ENCODE data around the gene BSND. TPM values are rescaled to one million over a fixed set of nuclear protein-coding genes. Genes with fewer than 3 reads are reported as not detected.

Gene BSND
- total RNA-seq, 1 donor from 2014 or later, result not detected

- intact Hi-C loops (cut with micrococcal nuclease), result no loop called here
- Mint-ChIP-seq H3K27me3 (ENCODE audit: low read depth) (peaks cover 58% of the 10 kb centered on the region), H3K36me3 (ENCODE audit: low read depth) (no peaks in the 10 kb centered on the region), H3K9me3 (no peaks in the 10 kb centered on the region), H3K27ac (no peak overlapping the region), H3K4me3 (ENCODE audit: low read depth) (no peak overlapping the region), H3K4me1 (ENCODE audit: low read depth) (peaks cover 3% of the 10 kb centered on the region)
- DNase-seq (ENCODE audit: low spot score), result no peak
Observed at GRCh38 chr1:55040933-55041494, 42.3 kb downstream of the BSND start.

DNA sequence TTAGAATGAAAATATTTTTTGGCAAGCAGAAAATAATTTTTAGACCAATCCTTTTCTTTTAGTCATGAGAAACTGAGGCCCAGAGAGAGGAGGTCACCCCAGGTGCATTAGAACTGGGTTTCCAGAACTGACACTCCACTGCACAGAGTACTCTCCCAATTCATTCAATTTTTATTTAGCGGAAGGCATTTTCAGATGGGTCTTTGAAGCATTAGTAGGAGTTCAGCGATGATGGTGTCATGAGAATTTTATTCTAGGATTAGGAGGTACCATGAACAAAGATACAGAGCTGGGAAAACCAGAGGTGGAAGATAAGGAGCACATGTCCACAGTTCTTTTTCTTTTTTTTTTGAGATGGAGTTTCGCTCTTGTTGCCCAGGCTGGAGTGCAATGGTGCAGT lies 42.9 kb downstream of the BSND start:
- Mint-ChIP-seq H3K36me3 (ENCODE audit: low read depth) (no peaks in the 10 kb centered on the region), H3K27me3 (ENCODE audit: low read depth) (peaks cover 53% of the 10 kb centered on the region), H3K27ac (no peak overlapping the region), H3K4me3 (ENCODE audit: low read depth) (no peak overlapping the region), H3K9me3 (no peaks in the 10 kb centered on the region), H3K4me1 (ENCODE audit: low read depth) (peaks cover 3% of the 10 kb centered on the region)
- intact Hi-C loops (cut with micrococcal nuclease), result no loop called here
- no peak for DNase-seq (ENCODE audit: low spot score)

DNA sequence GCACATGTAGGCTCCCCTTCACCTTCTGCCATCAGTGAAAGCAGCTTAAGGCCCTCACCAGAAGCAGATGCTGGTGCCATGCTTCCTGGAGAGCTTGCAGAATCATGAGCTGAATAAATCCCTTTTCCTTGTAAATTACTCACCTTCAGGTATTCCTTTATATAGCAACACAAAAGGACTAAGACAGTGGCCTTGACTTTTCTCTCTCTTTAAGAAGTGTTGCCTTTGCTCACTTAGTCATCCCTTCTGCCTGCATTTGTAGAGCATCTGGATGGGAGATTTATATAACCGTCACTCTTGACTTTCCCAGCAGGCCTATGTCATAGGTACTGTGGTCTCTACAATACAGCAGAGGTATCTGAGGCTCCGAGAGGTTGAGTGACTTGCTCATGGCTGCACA lies 44.3 kb downstream of the BSND start:
- no peak overlapping the region for H3K27ac Mint-ChIP-seq
- H3K4me1 Mint-ChIP-seq (ENCODE audit: low read depth), result peaks cover 3% of the 10 kb centered on the region
- no peak for DNase-seq (ENCODE audit: low spot score)
- intact Hi-C loops (cut with micrococcal nuclease), result no loop called here
- H3K4me3 Mint-ChIP-seq (ENCODE audit: low read depth), result no peak overlapping the region
- peaks cover 42% of the 10 kb centered on the region for H3K27me3 Mint-ChIP-seq (ENCODE audit: low read depth)
- no peaks in the 10 kb centered on the region for H3K9me3 Mint-ChIP-seq
- no peaks in the 10 kb centered on the region for H3K36me3 Mint-ChIP-seq (ENCODE audit: low read depth)

DNA sequence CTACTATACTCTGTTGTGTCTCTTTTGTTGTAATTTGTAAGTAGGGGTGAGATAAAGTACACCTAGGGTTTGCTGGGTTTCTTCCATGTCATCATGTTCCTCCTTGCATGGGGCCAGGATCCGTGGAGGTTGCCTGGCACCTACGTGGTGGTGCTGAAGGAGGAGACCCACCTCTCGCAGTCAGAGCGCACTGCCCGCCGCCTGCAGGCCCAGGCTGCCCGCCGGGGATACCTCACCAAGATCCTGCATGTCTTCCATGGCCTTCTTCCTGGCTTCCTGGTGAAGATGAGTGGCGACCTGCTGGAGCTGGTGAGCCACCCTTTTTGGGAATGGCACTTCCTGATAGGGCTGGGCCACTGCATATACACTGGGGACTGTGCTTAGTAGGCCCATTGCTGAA lies 45.0 kb downstream of the BSND start:
- Mint-ChIP-seq H3K4me1 (ENCODE audit: low read depth) (peaks cover 3% of the 10 kb centered on the region), H3K27ac (no peak overlapping the region), H3K36me3 (ENCODE audit: low read depth) (no peaks in the 10 kb centered on the region), H3K9me3 (no peaks in the 10 kb centered on the region), H3K4me3 (ENCODE audit: low read depth) (no peak overlapping the region), H3K27me3 (ENCODE audit: low read depth) (peaks cover 35% of the 10 kb centered on the region)
- no peak for DNase-seq (ENCODE audit: low spot score)
- intact Hi-C loops (cut with micrococcal nuclease), result no loop called here

DNA sequence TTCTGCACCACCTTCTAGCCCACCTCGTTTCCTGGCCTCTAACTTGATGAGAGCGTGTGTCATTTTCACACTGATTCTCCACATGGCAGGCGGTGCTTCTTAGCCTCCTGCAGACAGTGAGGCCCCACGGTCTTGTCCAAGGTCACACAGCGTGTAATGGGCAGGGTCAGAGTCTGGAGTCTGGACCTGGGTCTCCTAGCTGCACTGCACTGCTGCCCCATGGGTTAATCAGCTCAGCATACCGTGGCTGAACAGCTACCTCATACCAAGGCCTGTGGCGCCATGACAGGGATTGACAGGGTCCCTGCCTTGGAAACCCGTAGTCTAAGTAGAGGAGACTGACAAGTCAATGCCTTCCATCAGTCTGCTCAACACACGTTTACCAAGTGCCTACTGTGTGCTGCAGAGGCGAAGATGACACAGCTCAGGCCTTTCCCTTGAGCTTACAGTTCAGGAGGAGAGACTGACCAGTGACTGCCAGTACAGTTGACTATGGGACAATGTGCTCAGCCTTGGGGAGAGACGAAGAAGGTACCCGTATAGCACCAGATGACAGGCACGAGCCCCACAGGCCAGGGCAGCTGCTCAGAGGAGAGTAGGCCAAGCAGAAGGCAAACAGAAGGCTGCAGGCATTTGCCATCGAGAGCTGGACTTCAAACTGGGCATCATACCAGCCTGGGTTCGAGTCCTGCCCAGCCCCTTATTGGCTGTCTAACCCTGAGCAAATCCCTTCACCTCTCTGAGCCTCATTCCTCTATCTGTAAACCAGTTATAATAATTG lies 46.1 kb downstream of the BSND start:
- H3K36me3 Mint-ChIP-seq (ENCODE audit: low read depth), result no peaks in the 10 kb centered on the region
- no peak overlapping the region for H3K27ac Mint-ChIP-seq
- intact Hi-C loops (cut with micrococcal nuclease), result no loop called here
- peaks cover 27% of the 10 kb centered on the region for H3K27me3 Mint-ChIP-seq (ENCODE audit: low read depth)
- no peak overlapping the region for H3K4me3 Mint-ChIP-seq (ENCODE audit: low read depth)
- peaks cover 3% of the 10 kb centered on the region for H3K4me1 Mint-ChIP-seq (ENCODE audit: low read depth)
- H3K9me3 Mint-ChIP-seq, result no peaks in the 10 kb centered on the region
- DNase-seq (ENCODE audit: low spot score), result no peak

DNA sequence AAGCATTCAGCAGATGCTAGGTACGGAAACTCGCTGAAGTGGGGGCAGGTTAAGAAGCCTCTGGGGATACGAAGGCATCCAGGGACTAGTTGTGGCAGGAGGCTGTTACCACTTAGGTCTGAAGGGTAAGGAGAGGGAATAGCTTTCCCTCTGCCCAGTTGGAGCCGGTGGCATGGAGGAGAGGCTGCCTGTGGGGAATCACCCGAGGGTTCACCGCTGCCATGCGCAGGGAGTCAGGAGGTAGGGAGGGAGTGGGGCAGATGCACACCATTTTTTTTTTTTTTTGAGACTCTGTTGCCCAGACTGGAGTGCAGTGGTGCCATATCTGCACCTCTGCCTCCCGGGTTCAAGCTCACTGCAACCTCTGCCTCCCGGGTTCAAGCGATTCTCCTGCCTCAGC lies 46.7 kb downstream of the BSND start:
- H3K9me3 Mint-ChIP-seq, result no peaks in the 10 kb centered on the region
- H3K27ac Mint-ChIP-seq, result no peak overlapping the region
- no peaks in the 10 kb centered on the region for H3K4me1 Mint-ChIP-seq (ENCODE audit: low read depth)
- no peak overlapping the region for H3K4me3 Mint-ChIP-seq (ENCODE audit: low read depth)
- DNase-seq (ENCODE audit: low spot score), result no peak
- H3K27me3 Mint-ChIP-seq (ENCODE audit: low read depth), result peaks cover 22% of the 10 kb centered on the region
- no peaks in the 10 kb centered on the region for H3K36me3 Mint-ChIP-seq (ENCODE audit: low read depth)
- intact Hi-C loops (cut with micrococcal nuclease), result no loop called here

GRCh38 chr1:55046871-55047270 lies 48.1 kb downstream of the BSND start:
- intact Hi-C loops (cut with micrococcal nuclease), result no loop called here
- Mint-ChIP-seq H3K36me3 (ENCODE audit: low read depth) (no peaks in the 10 kb centered on the region), H3K27ac (no peak overlapping the region), H3K4me3 (ENCODE audit: low read depth) (no peak overlapping the region), H3K27me3 (ENCODE audit: low read depth) (peaks cover 9% of the 10 kb centered on the region), H3K4me1 (ENCODE audit: low read depth) (no peaks in the 10 kb centered on the region), H3K9me3 (no peaks in the 10 kb centered on the region)
- DNase-seq (ENCODE audit: low spot score), result no peak

DNA sequence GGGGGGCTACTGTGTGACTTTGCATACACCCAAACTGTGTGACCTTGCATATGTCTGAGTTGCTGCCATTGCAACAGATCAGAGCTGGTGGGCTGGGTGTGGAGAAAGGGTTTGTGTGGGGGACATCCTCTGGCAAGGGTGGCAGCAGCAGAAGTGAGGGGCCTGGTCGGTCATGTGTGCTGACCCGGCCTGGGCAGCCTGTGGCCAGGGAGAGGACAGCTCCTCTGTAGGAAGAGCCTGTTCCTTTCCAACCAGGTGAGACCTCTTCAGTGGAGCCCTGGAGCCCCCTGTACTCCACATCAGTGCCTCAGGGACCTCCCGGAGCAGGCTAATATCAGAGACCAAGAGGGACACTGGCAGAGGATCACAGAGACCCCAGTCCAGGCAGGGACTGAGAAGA lies 48.9 kb downstream of the BSND start:
- DNase-seq (ENCODE audit: low spot score), result no peak
- Mint-ChIP-seq H3K27ac (no peak overlapping the region), H3K27me3 (ENCODE audit: low read depth) (peaks cover 5% of the 10 kb centered on the region), H3K36me3 (ENCODE audit: low read depth) (no peaks in the 10 kb centered on the region), H3K4me1 (ENCODE audit: low read depth) (no peaks in the 10 kb centered on the region), H3K9me3 (no peaks in the 10 kb centered on the region), H3K4me3 (ENCODE audit: low read depth) (no peak overlapping the region)
- intact Hi-C loops (cut with micrococcal nuclease), result no loop called here

DNA sequence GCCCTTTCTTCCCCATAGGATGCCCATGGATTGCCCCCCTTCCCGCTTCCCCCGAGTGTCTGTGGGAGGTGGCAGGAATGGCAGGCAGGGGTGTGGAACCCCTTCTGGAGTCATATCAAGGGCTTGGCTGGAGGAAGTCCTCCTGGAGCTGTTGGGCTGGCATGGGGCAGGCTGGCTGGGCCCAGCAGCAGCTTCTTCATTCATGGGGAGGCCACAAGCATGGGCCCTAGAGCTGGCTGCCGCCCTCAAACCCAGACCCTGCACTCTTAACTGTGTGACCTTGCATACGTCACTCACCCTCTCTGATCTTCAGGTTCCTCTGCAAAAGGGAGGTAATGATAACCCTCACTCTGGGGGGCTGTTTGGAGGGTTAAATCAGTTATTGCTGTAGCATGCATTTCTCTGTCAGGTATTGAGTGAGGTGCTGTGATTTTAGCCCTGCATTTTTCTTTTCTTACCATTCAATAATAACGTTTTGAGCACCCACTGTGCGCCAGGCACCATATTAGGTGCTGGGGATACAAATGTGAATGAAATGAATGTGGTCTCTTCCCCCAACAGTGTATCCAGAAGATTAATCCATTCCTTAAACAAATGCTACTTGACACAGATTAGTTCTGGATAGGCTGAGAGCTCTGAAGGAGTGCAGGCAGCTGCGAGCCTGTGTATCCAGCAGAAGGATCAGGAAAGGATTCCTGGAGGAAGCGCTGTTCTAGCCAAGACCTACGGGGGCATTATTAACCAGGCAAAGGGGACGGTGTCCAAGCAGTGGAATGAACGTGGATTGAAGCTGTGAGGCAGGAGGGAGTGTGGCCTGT lies 49.9 kb downstream of the BSND start:
- H3K27ac Mint-ChIP-seq, result no peak overlapping the region
- no peaks in the 10 kb centered on the region for H3K4me1 Mint-ChIP-seq (ENCODE audit: low read depth)
- no peak for DNase-seq (ENCODE audit: low spot score)
- peaks cover 1% of the 10 kb centered on the region for H3K27me3 Mint-ChIP-seq (ENCODE audit: low read depth)
- no peak overlapping the region for H3K4me3 Mint-ChIP-seq (ENCODE audit: low read depth)
- no peaks in the 10 kb centered on the region for H3K36me3 Mint-ChIP-seq (ENCODE audit: low read depth)
- H3K9me3 Mint-ChIP-seq, result no peaks in the 10 kb centered on the region
- intact Hi-C loops (cut with micrococcal nuclease), result no loop called here

DNA sequence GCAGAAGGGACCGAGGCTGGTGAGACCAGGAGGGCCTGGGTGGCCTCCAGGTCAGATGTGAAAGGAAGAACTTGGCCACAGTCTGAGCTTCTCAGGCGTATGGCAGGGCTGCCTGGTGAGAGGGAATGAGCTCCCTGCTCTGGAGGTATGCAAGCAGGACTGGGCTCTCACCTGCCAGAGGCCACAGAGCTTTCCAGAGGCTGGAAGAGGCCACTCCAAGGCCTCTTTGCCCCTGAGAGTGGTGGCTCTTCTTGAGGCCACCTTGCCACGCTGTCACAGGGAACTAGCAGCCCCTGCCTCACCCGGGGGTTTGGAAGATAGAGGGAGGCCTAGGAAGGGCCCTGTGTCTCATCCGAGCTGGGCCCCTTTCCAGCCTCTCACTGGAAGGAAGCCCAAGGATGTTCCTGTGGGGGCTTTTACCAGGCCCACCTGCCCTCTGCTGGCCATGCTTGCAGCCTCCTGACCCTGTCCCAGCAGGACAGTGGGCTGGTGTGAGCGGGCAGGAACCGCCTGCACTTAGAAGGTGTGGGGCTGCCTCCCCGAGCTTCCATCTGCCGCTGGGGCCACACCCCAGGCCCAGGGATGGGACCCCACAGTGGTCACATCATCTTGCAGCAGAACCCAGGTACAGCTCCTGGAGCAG lies 50.7 kb downstream of the BSND start:
- H3K9me3 Mint-ChIP-seq, result no peaks in the 10 kb centered on the region
- no peaks in the 10 kb centered on the region for H3K4me1 Mint-ChIP-seq (ENCODE audit: low read depth)
- intact Hi-C loops (cut with micrococcal nuclease), result no loop called here
- H3K27me3 Mint-ChIP-seq (ENCODE audit: low read depth), result peaks cover 1% of the 10 kb centered on the region
- no peak overlapping the region for H3K27ac Mint-ChIP-seq
- H3K36me3 Mint-ChIP-seq (ENCODE audit: low read depth), result no peaks in the 10 kb centered on the region
- DNase-seq (ENCODE audit: low spot score), result no peak
- H3K4me3 Mint-ChIP-seq (ENCODE audit: low read depth), result no peak overlapping the region

GRCh38 chr1:55049914-55050278 lies 51.2 kb downstream of the BSND start:
- Mint-ChIP-seq H3K27me3 (ENCODE audit: low read depth) (peaks cover 1% of the 10 kb centered on the region), H3K36me3 (ENCODE audit: low read depth) (no peaks in the 10 kb centered on the region), H3K27ac (no peak overlapping the region), H3K4me1 (ENCODE audit: low read depth) (no peaks in the 10 kb centered on the region), H3K9me3 (no peaks in the 10 kb centered on the region), H3K4me3 (ENCODE audit: low read depth) (no peak overlapping the region)
- no peak for DNase-seq (ENCODE audit: low spot score)
- intact Hi-C loops (cut with micrococcal nuclease), result no loop called here

DNA sequence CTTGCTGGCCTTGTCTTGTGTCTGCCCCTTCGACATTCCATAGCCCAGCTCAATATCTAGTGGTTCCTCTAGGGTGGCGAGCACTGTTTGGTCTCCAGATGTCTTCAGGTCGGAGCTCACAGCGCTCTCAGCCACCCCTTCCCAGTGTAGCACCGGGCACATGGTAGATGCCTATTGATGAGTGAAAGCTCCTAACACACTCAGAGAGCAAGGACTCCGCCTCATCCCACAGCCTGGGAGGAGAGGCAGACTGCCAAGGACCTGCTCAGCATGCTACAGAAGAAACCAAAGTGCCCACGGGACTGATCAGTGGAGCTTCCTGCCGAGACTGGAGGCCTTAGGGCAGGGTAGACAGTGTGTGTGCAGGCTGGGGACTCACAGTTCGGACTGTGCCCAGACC lies 51.5 kb downstream of the BSND start:
- DNase-seq (ENCODE audit: low spot score), result no peak
- Mint-ChIP-seq H3K27me3 (ENCODE audit: low read depth) (peaks cover 1% of the 10 kb centered on the region), H3K9me3 (no peaks in the 10 kb centered on the region), H3K4me3 (ENCODE audit: low read depth) (no peak overlapping the region), H3K4me1 (ENCODE audit: low read depth) (no peaks in the 10 kb centered on the region), H3K27ac (no peak overlapping the region), H3K36me3 (ENCODE audit: low read depth) (no peaks in the 10 kb centered on the region)
- intact Hi-C loops (cut with micrococcal nuclease), result no loop called here

DNA sequence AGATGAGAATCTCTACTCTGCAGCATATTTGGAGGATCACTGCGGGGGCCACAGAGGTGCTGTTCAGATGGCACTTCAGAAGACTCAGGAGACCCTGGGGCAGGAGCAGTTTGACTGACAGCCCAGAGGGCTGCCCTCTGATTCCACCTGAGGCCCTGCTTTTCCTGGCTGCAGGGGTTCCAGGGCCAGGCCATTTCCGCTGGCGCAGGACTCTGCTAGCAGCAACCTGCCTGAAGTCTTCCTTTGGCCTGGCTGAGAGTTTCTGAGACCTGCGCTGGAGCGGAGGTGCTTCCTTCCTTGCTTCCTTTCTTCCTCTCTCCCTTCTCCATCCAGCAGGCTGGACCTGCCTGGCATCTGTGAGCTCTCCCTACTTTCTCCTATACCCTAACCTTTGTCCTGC lies 52.4 kb downstream of the BSND start:
- no peak overlapping the region for H3K27ac Mint-ChIP-seq
- no peak for DNase-seq (ENCODE audit: low spot score)
- no peaks in the 10 kb centered on the region for H3K4me1 Mint-ChIP-seq (ENCODE audit: low read depth)
- no peaks in the 10 kb centered on the region for H3K36me3 Mint-ChIP-seq (ENCODE audit: low read depth)
- peaks cover 1% of the 10 kb centered on the region for H3K27me3 Mint-ChIP-seq (ENCODE audit: low read depth)
- no peaks in the 10 kb centered on the region for H3K9me3 Mint-ChIP-seq
- no peak overlapping the region for H3K4me3 Mint-ChIP-seq (ENCODE audit: low read depth)
- intact Hi-C loops (cut with micrococcal nuclease), result no loop called here
